SU-DHL-6 (cell line): ENCODE data around the gene HMG20A.

Source experiments
- H2AFZ ChIP-seq: fragments of 200-600 bp; sonication (generic); 2 replicates; pipeline ENCODE4 v1.6.1; 2014; ENCODE audit warnings: low read depth, mild to moderate bottlenecking, moderate library complexity, mixed read lengths, antibody characterized with exemption, low read length; ENCODE audit not compliant: severe bottlenecking
- H3F3A ChIP-seq: fragments of 200-600 bp; shearing (Covaris generic); 2 replicates; pipeline ENCODE4 v1.6.0; 2016; ENCODE audit warnings: antibody characterized with exemption, mild to moderate bottlenecking; ENCODE audit not compliant: insufficient read depth
- H3K27ac ChIP-seq: fragments of 200-600 bp; sonication (generic); 2 replicates; pipeline ENCODE4 v1.5.1; 2016; ENCODE audit warnings: low read depth, mild to moderate bottlenecking, low read length, moderate library complexity, mixed read lengths
- H3K27me3 ChIP-seq: fragments of 200-600 bp; sonication (generic), shearing (Covaris generic); 2 replicates; pipeline ENCODE4 v1.6.0; 2014; ENCODE audit warnings: mild to moderate bottlenecking, low read length
- H3K36me3 ChIP-seq: fragments of 200-600 bp; sonication (generic); 2 replicates; pipeline ENCODE4 v1.6.1; 2014; ENCODE audit warnings: mild to moderate bottlenecking, low read length, mixed read lengths
- H3K4me2 ChIP-seq: fragments of 300-600, 200-600 bp; shearing (Covaris generic), sonication (generic); 2 replicates; pipeline ENCODE4 v1.6.0; 2014; ENCODE audit warnings: low read length, low read depth, mild to moderate bottlenecking; ENCODE audit not compliant: poor library complexity, severe bottlenecking
- H3K4me3 ChIP-seq: fragments of 200-600 bp; sonication (generic); 2 replicates; pipeline ENCODE4 v1.5.1; 2014; ENCODE audit warnings: antibody characterized with exemption, low read length, mild to moderate bottlenecking, mixed read lengths; ENCODE audit not compliant: insufficient read depth, poor library complexity, severe bottlenecking
- H3K79me2 ChIP-seq: fragments of 200-600 bp; sonication (generic); 2 replicates; pipeline ENCODE4 v1.6.1; 2014; ENCODE audit warnings: mild to moderate bottlenecking, low read length, moderate library complexity; ENCODE audit not compliant: insufficient read depth
- H3K9ac ChIP-seq: fragments of 200-600 bp; sonication (generic); 2 replicates; pipeline ENCODE4 v1.7.0; 2014; ENCODE audit warnings: mild to moderate bottlenecking, low read length
- H3K9me2 ChIP-seq: fragments of 200-600 bp; sonication (generic); replicated peaks from 2 replicates; pipeline ENCODE4 v1.6.1; 2014; ENCODE audit warnings: low read length; ENCODE audit not compliant: insufficient read depth
- H3K9me3 ChIP-seq: fragments of 200-600 bp; sonication (generic); 2 replicates; pipeline ENCODE4 v1.6.1; 2014; ENCODE audit warnings: low read length, mixed read lengths; ENCODE audit not compliant: insufficient read depth
- H4K20me1 ChIP-seq: fragments of 200-600 bp; sonication (generic); 2 replicates; pipeline ENCODE4 v1.6.1; 2014; ENCODE audit warnings: low read depth, mild to moderate bottlenecking, antibody characterized with exemption, low read length, moderate library complexity, mixed read lengths
- CTCF ChIP-seq: fragments of 200-600 bp; sonication (generic); IDR thresholded peaks from one replicate; pipeline ENCODE4 v1.5.1; 2017; ENCODE audit warnings: antibody characterized with exemption, mild to moderate bottlenecking, low read length, moderate library complexity; ENCODE audit not compliant: insufficient read depth, poor library complexity, severe bottlenecking
- EZH2phosphoT487 ChIP-seq: fragments of 200-600 bp; sonication (generic), shearing (Covaris generic); conservative IDR thresholded peaks from 2 replicates; pipeline ENCODE4 v1.6.1; 2018; ENCODE audit warnings: mild to moderate bottlenecking, antibody characterized with exemption, low read length, moderate library complexity, mixed read lengths

HMG20A gene

GRCh38 chr15:77516076-77516475 is 95.4 kb downstream of the HMG20A start:
- Histone ChIP-seq H3K36me3 (no peaks in the 10 kb centered on the region), H3K4me2 (no peak overlapping the region), H4K20me1 (no peaks in the 10 kb centered on the region), H3K9ac (no peak overlapping the region), H3K4me3 (no peak overlapping the region), H3F3A (no peaks in the 10 kb centered on the region), H3K79me2 (no peaks in the 10 kb centered on the region), H3K27me3 (no peaks in the 10 kb centered on the region), H2AFZ (no peak overlapping the region), H3K9me2 (no peaks in the 10 kb centered on the region), H3K9me3 (no peaks in the 10 kb centered on the region), H3K27ac (no peak overlapping the region)
- TF ChIP-seq EZH2phosphoT487: no peak

GRCh38 chr15:77516786-77517185 is 96.1 kb downstream of the HMG20A start:
- Histone ChIP-seq H2AFZ (no peak overlapping the region), H3K27ac (no peak overlapping the region), H3K9ac (no peak overlapping the region), H3K9me3 (no peaks in the 10 kb centered on the region), H4K20me1 (no peaks in the 10 kb centered on the region), H3K4me3 (no peak overlapping the region), H3K36me3 (no peaks in the 10 kb centered on the region), H3K9me2 (no peaks in the 10 kb centered on the region), H3F3A (no peaks in the 10 kb centered on the region), H3K27me3 (no peaks in the 10 kb centered on the region), H3K79me2 (no peaks in the 10 kb centered on the region), H3K4me2 (no peak overlapping the region)
- TF ChIP-seq CTCF (no peak), EZH2phosphoT487 (no peak)

GRCh38 chr15:77517579-77517978 is 96.9 kb downstream of the HMG20A start:
- H3K36me3 ChIP-seq: no peaks in the 10 kb centered on the region
- no peak overlapping the region for H3K4me2 ChIP-seq
- H3F3A ChIP-seq: no peaks in the 10 kb centered on the region
- H3K79me2 ChIP-seq: no peaks in the 10 kb centered on the region
- H3K9me3 ChIP-seq: no peaks in the 10 kb centered on the region
- H3K27me3 ChIP-seq: no peaks in the 10 kb centered on the region
- H3K27ac ChIP-seq: no peak overlapping the region
- no peak overlapping the region for H3K9ac ChIP-seq
- no peaks in the 10 kb centered on the region for H3K9me2 ChIP-seq
- TF ChIP-seq EZH2phosphoT487: no peak
- TF ChIP-seq CTCF: no peak
- no peaks in the 10 kb centered on the region for H4K20me1 ChIP-seq
- no peak overlapping the region for H2AFZ ChIP-seq
- H3K4me3 ChIP-seq: no peak overlapping the region

GRCh38 chr15:77518458-77518857 is 97.8 kb downstream of the HMG20A start:
- Histone ChIP-seq H3K27me3 (no peaks in the 10 kb centered on the region), H2AFZ (no peak overlapping the region), H3K36me3 (no peaks in the 10 kb centered on the region), H3F3A (no peaks in the 10 kb centered on the region), H3K4me2 (no peak overlapping the region), H3K9ac (no peak overlapping the region), H3K9me2 (no peaks in the 10 kb centered on the region), H3K27ac (no peak overlapping the region), H3K4me3 (no peak overlapping the region), H3K9me3 (no peaks in the 10 kb centered on the region), H4K20me1 (no peaks in the 10 kb centered on the region), H3K79me2 (no peaks in the 10 kb centered on the region)
- TF ChIP-seq EZH2phosphoT487: no peak
- no peak for TF ChIP-seq CTCF
